ENCODE data around the gene POC1A.

DNA sequence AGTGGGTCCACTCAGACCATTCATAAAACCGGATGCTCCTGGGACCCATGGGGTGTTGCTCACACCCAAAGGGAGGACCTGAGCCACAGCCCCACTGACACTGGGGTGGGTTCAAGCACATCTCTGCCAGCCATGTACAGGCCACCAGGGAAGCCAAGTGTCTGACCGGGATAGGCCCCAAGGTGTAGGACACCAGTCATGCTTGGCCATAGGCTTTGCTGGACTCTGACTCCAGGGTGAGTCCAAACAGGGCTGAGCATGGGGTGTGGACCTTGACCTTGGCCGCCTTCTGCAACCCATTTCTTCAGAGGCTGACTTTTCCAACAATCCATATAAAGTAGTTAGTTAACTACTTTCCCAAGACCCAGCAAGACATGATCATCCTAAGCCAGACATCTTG, 66.5 kb downstream of the POC1A start:
- no peak for TF ChIP-seq ELF4 (IDR thresholded peaks at IDR 0.05)
- TF ChIP-seq ZNF384 (IDR thresholded peaks at IDR 0.05): no peak
- no peak for TF ChIP-seq TARDBP (IDR thresholded peaks at IDR 0.05)
- no peak for TF ChIP-seq ARNT (IDR thresholded peaks at IDR 0.05)
- TF ChIP-seq HDGF (IDR thresholded peaks at IDR 0.05; ENCODE audit: borderline replicate concordance): no peak
- TF ChIP-seq BHLHE40 (IDR thresholded peaks at IDR 0.05; ENCODE audit: borderline replicate concordance): no peak
- no peak for TF ChIP-seq SP1 (IDR thresholded peaks at IDR 0.05)
- TF ChIP-seq SUZ12 (IDR thresholded peaks at IDR 0.05): no peak
- TF ChIP-seq FOXM1 (IDR thresholded peaks at IDR 0.05; ENCODE audit: borderline replicate concordance): no peak

Measured in HEK293T (cell line).